PFSK-1 (cell line): ENCODE data around the gene TAF1.

ENCODE experiments used
- FOXP2 ChIP-seq: optimal IDR thresholded peaks from 2 replicates; pipeline ENCODE3; 2011; ENCODE audit warnings: borderline replicate concordance, control low read depth, inconsistent platforms; ENCODE audit not compliant: insufficient read depth; ENCODE audit errors: extremely low read length, extremely low read depth
- REST ChIP-seq, 2 experiments: IDR thresholded peaks; 2 replicates each; pipeline versions ENCODE4 v1.6.1 to v1.8.0; 2011 to 2012; ENCODE audit warnings: low read depth in 2 of 2, low read length in 2 of 2, control low read depth in 1 of 2, inconsistent platforms in 1 of 2, mild to moderate bottlenecking in 1 of 2, moderate library complexity in 1 of 2; ENCODE audit not compliant: insufficient read depth in 1 of 2
- SIN3A ChIP-seq: IDR thresholded peaks from 2 replicates; pipeline ENCODE4 v1.6.1; 2012; ENCODE audit warnings: mild to moderate bottlenecking, low read length, moderate library complexity, borderline replicate concordance; ENCODE audit not compliant: insufficient read depth
- TAF1 ChIP-seq: IDR thresholded peaks from 2 replicates; pipeline ENCODE4 v1.6.1; 2012; ENCODE audit warnings: low read length, control low read depth, borderline replicate concordance; ENCODE audit not compliant: insufficient read depth

GRCh38 chrX:71321731-71322130 lies 44.4 kb upstream of the TAF1 start:
- TF ChIP-seq TAF1 = no peak
- TF ChIP-seq SIN3A = no peak
- TF ChIP-seq FOXP2 = no peak
- no peak for TF ChIP-seq REST (IDR thresholded peaks at IDR 0.05; ENCODE audit: insufficient read depth in 1 of 2, low read depth in 2 of 2, low read length in 2 of 2)
